HEK293 (cell line): Measurements from ENCODE around the gene FMNL1.

ENCODE experiments used
- GLIS2 ChIP-seq: fragments of 450-650 bp; formaldehyde crosslinking; IDR thresholded peaks from 2 replicates; pipeline ENCODE4 v1.5.1; 2016; ENCODE audit warnings: missing biosample characterization, missing genetic modification characterization
- HOXA7 ChIP-seq: sonication (generic); formaldehyde crosslinking; IDR thresholded peaks from 2 replicates; pipeline ENCODE4 v1.8.1; 2022; ENCODE audit warnings: missing genetic modification reagents, borderline replicate concordance
- HOXC10 ChIP-seq: sonication (generic); formaldehyde crosslinking; IDR thresholded peaks from 2 replicates; pipeline ENCODE4 v1.8.1; 2023; ENCODE audit warnings: mild to moderate bottlenecking, missing genetic modification reagents
- KLF16 ChIP-seq: fragments of 450-650 bp; formaldehyde crosslinking; IDR thresholded peaks from 2 replicates; pipeline ENCODE4 v1.5.1; 2017; ENCODE audit warnings: missing biosample characterization, missing genetic modification characterization
- SCRT2 ChIP-seq: fragments of 450-650 bp; formaldehyde crosslinking; IDR thresholded peaks from 2 replicates; pipeline ENCODE4 v1.5.1; 2016; ENCODE audit warnings: missing biosample characterization, missing genetic modification characterization
- SP3 ChIP-seq: fragments of 450-650 bp; formaldehyde crosslinking; IDR thresholded peaks from 2 replicates; pipeline ENCODE4 v1.5.1; 2016; ENCODE audit warnings: missing biosample characterization, missing genetic modification characterization
- ZBTB17 ChIP-seq: fragments of 450-650 bp; formaldehyde crosslinking; IDR thresholded peaks from 2 replicates; pipeline ENCODE4 v1.5.1; 2016; ENCODE audit warnings: missing biosample characterization, missing genetic modification characterization
- ZBTB20 ChIP-seq: fragments of 450-650 bp; formaldehyde crosslinking; IDR thresholded peaks from 2 replicates; pipeline ENCODE4 v1.5.1; 2016; ENCODE audit warnings: missing biosample characterization, missing genetic modification characterization
- ZBTB48 ChIP-seq: fragments of 450-650 bp; formaldehyde crosslinking; IDR thresholded peaks from 2 replicates; pipeline ENCODE4 v1.5.1; 2016; ENCODE audit warnings: missing biosample characterization, missing genetic modification characterization
- ZBTB8A ChIP-seq: fragments of 450-650 bp; formaldehyde crosslinking; IDR thresholded peaks from 2 replicates; pipeline ENCODE4 v1.5.1; 2016; ENCODE audit warnings: missing biosample characterization, missing genetic modification characterization
- ZFP3 ChIP-seq: fragments of 450-650 bp; formaldehyde crosslinking; IDR thresholded peaks from 2 replicates; pipeline ENCODE4 v1.5.1; 2016; ENCODE audit warnings: low read depth, missing biosample characterization, missing genetic modification characterization
- ZIC2 ChIP-seq: fragments of 450-650 bp; formaldehyde crosslinking; IDR thresholded peaks from 2 replicates; pipeline ENCODE4 v1.5.1; 2016; ENCODE audit warnings: missing biosample characterization, missing genetic modification characterization
- ZNF112 ChIP-seq: fragments of 450-650 bp; formaldehyde crosslinking; IDR thresholded peaks from 2 replicates; pipeline ENCODE4 v1.5.0; 2017; ENCODE audit warnings: missing biosample characterization, missing genetic modification characterization
- ZNF138 ChIP-seq: fragments of 450-650 bp; formaldehyde crosslinking; IDR thresholded peaks from 2 replicates; pipeline ENCODE4 v1.5.1; 2016; ENCODE audit warnings: missing biosample characterization, missing genetic modification characterization, borderline replicate concordance
- ZNF140 ChIP-seq: fragments of 450-650 bp; formaldehyde crosslinking; IDR thresholded peaks from 2 replicates; pipeline ENCODE4 v1.5.1; 2016; ENCODE audit warnings: missing biosample characterization, missing genetic modification characterization
- ZNF155 ChIP-seq: fragments of 450-650 bp; formaldehyde crosslinking; IDR thresholded peaks from 2 replicates; pipeline ENCODE4 v1.5.1; 2016; ENCODE audit warnings: missing biosample characterization, missing genetic modification characterization
- ZNF174 ChIP-seq: fragments of 450-650 bp; formaldehyde crosslinking; IDR thresholded peaks from 2 replicates; pipeline ENCODE4 v1.5.0; 2017; ENCODE audit warnings: missing biosample characterization, mild to moderate bottlenecking, missing genetic modification characterization
- ZNF223 ChIP-seq: fragments of 450-650 bp; formaldehyde crosslinking; IDR thresholded peaks from 2 replicates; pipeline ENCODE4 v1.5.1; 2016; ENCODE audit warnings: missing biosample characterization, missing genetic modification characterization
- ZNF23 ChIP-seq: fragments of 450-650 bp; formaldehyde crosslinking; IDR thresholded peaks from 2 replicates; pipeline ENCODE4 v1.5.1; 2016; ENCODE audit warnings: missing biosample characterization, missing genetic modification characterization, borderline replicate concordance
- ZNF274 ChIP-seq, 2 experiments: fragments of 200-500 bp in 1 of 2; fragments of 450-650 bp in 1 of 2; sonication (Bioruptor generic) in 1 of 2; formaldehyde crosslinking in 1 of 2; IDR thresholded peaks; 2 replicates each; pipeline versions ENCODE4 v1.5.1 to v1.6.1; 2014 to 2016; ENCODE audit warnings: borderline replicate concordance in 1 of 2, inconsistent platforms in 1 of 2, low read length in 1 of 2, missing biosample characterization in 1 of 2, missing genetic modification characterization in 1 of 2
- ZNF324 ChIP-seq: fragments of 450-650 bp; formaldehyde crosslinking; IDR thresholded peaks from 2 replicates; pipeline ENCODE4 v1.5.1; 2016; ENCODE audit warnings: missing biosample characterization, missing genetic modification characterization
- ZNF350 ChIP-seq: fragments of 450-650 bp; formaldehyde crosslinking; IDR thresholded peaks from 2 replicates; pipeline ENCODE4 v1.5.0; 2017; ENCODE audit warnings: missing biosample characterization, mild to moderate bottlenecking, missing genetic modification characterization
- ZNF354C ChIP-seq: fragments of 450-650 bp; formaldehyde crosslinking; IDR thresholded peaks from 2 replicates; pipeline ENCODE4 v1.5.1; 2016; ENCODE audit warnings: missing biosample characterization, missing genetic modification characterization, low read depth, borderline replicate concordance
- ZNF391 ChIP-seq: fragments of 450-650 bp; formaldehyde crosslinking; IDR thresholded peaks from 2 replicates; pipeline ENCODE4 v1.5.1; 2016; ENCODE audit warnings: low read depth, missing biosample characterization, missing genetic modification characterization, borderline replicate concordance
- ZNF394 ChIP-seq: fragments of 450-650 bp; formaldehyde crosslinking; IDR thresholded peaks from 2 replicates; pipeline ENCODE4 v1.5.1; 2016; ENCODE audit warnings: missing biosample characterization, missing genetic modification characterization, mild to moderate bottlenecking, moderate library complexity, borderline replicate concordance
- ZNF423 ChIP-seq: fragments of 450-650 bp; formaldehyde crosslinking; IDR thresholded peaks from 2 replicates; pipeline ENCODE4 v1.5.1; 2016; ENCODE audit warnings: missing biosample characterization, missing genetic modification characterization
- ZNF544 ChIP-seq: fragments of 450-650 bp; formaldehyde crosslinking; IDR thresholded peaks from 2 replicates; pipeline ENCODE4 v1.5.0; 2017; ENCODE audit warnings: missing biosample characterization, missing genetic modification characterization
- ZNF560 ChIP-seq: fragments of 450-650 bp; formaldehyde crosslinking; IDR thresholded peaks from 2 replicates; pipeline ENCODE4 v1.5.1; 2017; ENCODE audit warnings: missing biosample characterization, missing genetic modification characterization, borderline replicate concordance
- ZNF600 ChIP-seq: fragments of 450-650 bp; formaldehyde crosslinking; IDR thresholded peaks from 2 replicates; pipeline ENCODE4 v1.5.1; 2016; ENCODE audit warnings: missing biosample characterization, missing genetic modification characterization
- ZNF626 ChIP-seq: fragments of 450-650 bp; sonication (Bioruptor Pico); formaldehyde crosslinking; IDR thresholded peaks from 2 replicates; pipeline ENCODE4 v1.5.1; 2018; ENCODE audit warnings: missing biosample characterization, missing genetic modification characterization, inconsistent platforms
- ZNF664 ChIP-seq: fragments of 450-650 bp; formaldehyde crosslinking; IDR thresholded peaks from 2 replicates; pipeline ENCODE4 v1.5.1; 2016; ENCODE audit warnings: missing biosample characterization, missing genetic modification characterization
- ZNF701 ChIP-seq: fragments of 450-650 bp; formaldehyde crosslinking; IDR thresholded peaks from 2 replicates; pipeline ENCODE4 v1.5.1; 2016; ENCODE audit warnings: missing biosample characterization, missing genetic modification characterization
- ZSCAN23 ChIP-seq: fragments of 450-650 bp; formaldehyde crosslinking; IDR thresholded peaks from 2 replicates; pipeline ENCODE4 v1.5.1; 2016; ENCODE audit warnings: missing biosample characterization, missing genetic modification characterization
- TF ChIP-seq, protein P1 (sequence below): fragments of 450-650 bp; formaldehyde crosslinking; IDR thresholded peaks from 2 replicates; pipeline ENCODE4 v1.5.1; 2016; ENCODE audit warnings: missing biosample characterization, missing genetic modification characterization
- TF ChIP-seq, protein P2 (sequence below): fragments of 450-650 bp; formaldehyde crosslinking; IDR thresholded peaks from 2 replicates; pipeline ENCODE4 v1.5.1; 2016; ENCODE audit warnings: missing biosample characterization, missing genetic modification characterization, low read depth
- TF ChIP-seq, protein P3 (sequence below): fragments of 450-650 bp; formaldehyde crosslinking; IDR thresholded peaks from 2 replicates; pipeline ENCODE4 v1.5.1; 2017; ENCODE audit warnings: missing biosample characterization, missing genetic modification characterization
- TF ChIP-seq, protein P4 (sequence below): fragments of 450-650 bp; formaldehyde crosslinking; IDR thresholded peaks from 2 replicates; pipeline ENCODE4 v1.5.1; 2016; ENCODE audit warnings: missing biosample characterization, missing genetic modification characterization

Gene FMNL1

DNA sequence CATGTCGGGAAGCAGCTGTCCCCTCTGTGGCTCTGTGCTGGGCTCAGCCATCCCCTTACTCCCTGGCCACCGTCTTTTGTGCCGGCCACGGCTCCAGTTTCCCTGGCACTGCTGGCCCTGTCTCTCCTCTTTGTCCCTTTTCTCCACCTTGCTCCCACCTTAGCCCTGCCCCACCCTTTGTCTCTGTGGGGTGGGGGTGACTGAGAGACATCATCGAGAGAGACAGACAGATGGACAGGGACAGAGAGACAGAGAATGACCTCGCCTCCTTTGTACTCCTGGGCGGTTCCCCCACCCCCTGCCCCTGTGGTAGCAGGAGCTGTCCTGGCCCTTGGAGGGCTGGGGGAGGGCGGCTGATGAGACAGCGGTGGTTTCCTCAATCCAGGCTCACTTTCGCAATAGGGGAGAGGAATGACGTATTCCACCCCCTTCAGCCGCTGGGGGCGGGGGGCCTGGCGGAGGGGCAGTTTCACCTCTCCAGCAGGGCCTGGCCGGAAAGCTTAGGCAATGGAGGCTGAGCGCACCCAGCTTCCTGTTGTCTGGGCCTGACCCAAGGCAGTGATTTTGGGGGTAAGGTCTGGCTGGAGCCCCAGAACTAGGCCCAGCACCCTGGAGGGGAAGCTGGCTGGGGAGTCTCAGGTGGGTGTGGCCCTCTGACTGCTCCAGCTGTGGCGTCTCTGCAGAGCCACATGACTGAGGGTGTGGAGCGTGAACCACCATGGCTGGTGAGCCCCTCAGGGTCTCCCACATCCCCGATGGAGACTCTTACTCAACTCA lies 7.3 kb downstream of the FMNL1 start (continued):
- no peak for TF ChIP-seq ZNF274 (IDR thresholded peaks at IDR 0.05; ENCODE audit: low read length)
- no peak for TF ChIP-seq ZNF274 (tag by site-specific recombination; IDR thresholded peaks at IDR 0.05; ENCODE audit: borderline replicate concordance)
- TF ChIP-seq, protein P1, sequence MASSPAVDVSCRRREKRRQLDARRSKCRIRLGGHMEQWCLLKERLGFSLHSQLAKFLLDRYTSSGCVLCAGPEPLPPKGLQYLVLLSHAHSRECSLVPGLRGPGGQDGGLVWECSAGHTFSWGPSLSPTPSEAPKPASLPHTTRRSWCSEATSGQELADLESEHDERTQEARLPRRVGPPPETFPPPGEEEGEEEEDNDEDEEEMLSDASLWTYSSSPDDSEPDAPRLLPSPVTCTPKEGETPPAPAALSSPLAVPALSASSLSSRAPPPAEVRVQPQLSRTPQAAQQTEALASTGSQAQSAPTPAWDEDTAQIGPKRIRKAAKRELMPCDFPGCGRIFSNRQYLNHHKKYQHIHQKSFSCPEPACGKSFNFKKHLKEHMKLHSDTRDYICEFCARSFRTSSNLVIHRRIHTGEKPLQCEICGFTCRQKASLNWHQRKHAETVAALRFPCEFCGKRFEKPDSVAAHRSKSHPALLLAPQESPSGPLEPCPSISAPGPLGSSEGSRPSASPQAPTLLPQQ = no peak
- no peak for TF ChIP-seq ZNF223 (tag by site-specific recombination)
- no peak for TF ChIP-seq SCRT2 (tag by site-specific recombination)
- TF ChIP-seq ZFP3 = no peak
- no peak for TF ChIP-seq ZNF354C (tag by site-specific recombination)
- peak; percentile 81 for TF ChIP-seq ZBTB8A (tag by site-specific recombination)
- no peak for TF ChIP-seq ZNF138 (tag by site-specific recombination)
- TF ChIP-seq ZNF324 = peak; percentile 88
- no peak for TF ChIP-seq ZNF155 (tag by site-specific recombination)
- TF ChIP-seq ZNF112 = no peak
- TF ChIP-seq ZNF560 = no peak
- TF ChIP-seq, protein P2, sequence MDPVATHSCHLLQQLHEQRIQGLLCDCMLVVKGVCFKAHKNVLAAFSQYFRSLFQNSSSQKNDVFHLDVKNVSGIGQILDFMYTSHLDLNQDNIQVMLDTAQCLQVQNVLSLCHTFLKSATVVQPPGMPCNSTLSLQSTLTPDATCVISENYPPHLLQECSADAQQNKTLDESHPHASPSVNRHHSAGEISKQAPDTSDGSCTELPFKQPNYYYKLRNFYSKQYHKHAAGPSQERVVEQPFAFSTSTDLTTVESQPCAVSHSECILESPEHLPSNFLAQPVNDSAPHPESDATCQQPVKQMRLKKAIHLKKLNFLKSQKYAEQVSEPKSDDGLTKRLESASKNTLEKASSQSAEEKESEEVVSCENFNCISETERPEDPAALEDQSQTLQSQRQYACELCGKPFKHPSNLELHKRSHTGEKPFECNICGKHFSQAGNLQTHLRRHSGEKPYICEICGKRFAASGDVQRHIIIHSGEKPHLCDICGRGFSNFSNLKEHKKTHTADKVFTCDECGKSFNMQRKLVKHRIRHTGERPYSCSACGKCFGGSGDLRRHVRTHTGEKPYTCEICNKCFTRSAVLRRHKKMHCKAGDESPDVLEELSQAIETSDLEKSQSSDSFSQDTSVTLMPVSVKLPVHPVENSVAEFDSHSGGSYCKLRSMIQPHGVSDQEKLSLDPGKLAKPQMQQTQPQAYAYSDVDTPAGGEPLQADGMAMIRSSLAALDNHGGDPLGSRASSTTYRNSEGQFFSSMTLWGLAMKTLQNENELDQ (tag by site-specific recombination) = no peak
- TF ChIP-seq KLF16 (tag by site-specific recombination) = peak; percentile 83
- no peak for TF ChIP-seq HOXA7 (CRISPR knock-in tag)
- TF ChIP-seq ZNF423 (tag by site-specific recombination) = peak; percentile 47; the same call in 1 of the 2 replicates
- TF ChIP-seq ZNF174 (tag by site-specific recombination) = no peak
- TF ChIP-seq ZNF544 (tag by site-specific recombination) = no peak
- TF ChIP-seq ZNF701 (tag by site-specific recombination) = no peak
- peak; percentile 81 for TF ChIP-seq ZNF600
- TF ChIP-seq ZNF394 (tag by site-specific recombination) = no peak
- peak; percentile 81 for TF ChIP-seq GLIS2 (tag by site-specific recombination)
- TF ChIP-seq, protein P3, sequence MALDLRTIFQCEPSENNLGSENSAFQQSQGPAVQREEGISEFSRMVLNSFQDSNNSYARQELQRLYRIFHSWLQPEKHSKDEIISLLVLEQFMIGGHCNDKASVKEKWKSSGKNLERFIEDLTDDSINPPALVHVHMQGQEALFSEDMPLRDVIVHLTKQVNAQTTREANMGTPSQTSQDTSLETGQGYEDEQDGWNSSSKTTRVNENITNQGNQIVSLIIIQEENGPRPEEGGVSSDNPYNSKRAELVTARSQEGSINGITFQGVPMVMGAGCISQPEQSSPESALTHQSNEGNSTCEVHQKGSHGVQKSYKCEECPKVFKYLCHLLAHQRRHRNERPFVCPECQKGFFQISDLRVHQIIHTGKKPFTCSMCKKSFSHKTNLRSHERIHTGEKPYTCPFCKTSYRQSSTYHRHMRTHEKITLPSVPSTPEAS = 0 out of 2 replicates have a peak, but pooled peaks have one; percentile 9
- TF ChIP-seq, protein P4, sequence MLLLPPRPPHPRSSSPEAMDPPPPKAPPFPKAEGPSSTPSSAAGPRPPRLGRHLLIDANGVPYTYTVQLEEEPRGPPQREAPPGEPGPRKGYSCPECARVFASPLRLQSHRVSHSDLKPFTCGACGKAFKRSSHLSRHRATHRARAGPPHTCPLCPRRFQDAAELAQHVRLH = no peak
- no peak for TF ChIP-seq ZNF626
- TF ChIP-seq ZSCAN23 (tag by site-specific recombination) = no peak
- TF ChIP-seq ZNF350 (tag by site-specific recombination) = no peak
- TF ChIP-seq ZIC2 (tag by site-specific recombination) = peak; percentile 87
- no peak for TF ChIP-seq SP3
- no peak for TF ChIP-seq ZNF23 (tag by site-specific recombination)
- TF ChIP-seq ZNF391 = no peak; the same call in 1 of the 2 replicates
- no peak for TF ChIP-seq ZBTB48
- no peak for TF ChIP-seq ZNF664 (tag by site-specific recombination)
- no peak; the same call in 1 of the 2 replicates for TF ChIP-seq ZBTB17 (tag by site-specific recombination)
- no peak for TF ChIP-seq HOXC10 (CRISPR knock-in tag)
- no peak for TF ChIP-seq ZNF140 (tag by site-specific recombination)
- 0 out of 2 replicates have a peak, but pooled peaks have one; percentile 24 for TF ChIP-seq ZBTB20
